DOHH2 (cell line): ENCODE data around the gene EIPR1.

Experiments
- EZH2phosphoT487 ChIP-seq: fragments of 200-600 bp; sonication (generic); IDR thresholded peaks from 2 replicates; pipeline ENCODE4 v1.6.1; 2017; ENCODE audit warnings: borderline replicate concordance, mild to moderate bottlenecking, antibody characterized with exemption, low read length, moderate library complexity, mixed read lengths
- TF ChIP-seq, protein P1 (sequence below): fragments of 200-600 bp; sonication (generic); IDR thresholded peaks from one replicate; pipeline ENCODE4 v1.5.1; 2014; ENCODE audit warnings: antibody characterized with exemption, mild to moderate bottlenecking, low read depth, low read length; ENCODE audit not compliant: poor library complexity, severe bottlenecking

DNA sequence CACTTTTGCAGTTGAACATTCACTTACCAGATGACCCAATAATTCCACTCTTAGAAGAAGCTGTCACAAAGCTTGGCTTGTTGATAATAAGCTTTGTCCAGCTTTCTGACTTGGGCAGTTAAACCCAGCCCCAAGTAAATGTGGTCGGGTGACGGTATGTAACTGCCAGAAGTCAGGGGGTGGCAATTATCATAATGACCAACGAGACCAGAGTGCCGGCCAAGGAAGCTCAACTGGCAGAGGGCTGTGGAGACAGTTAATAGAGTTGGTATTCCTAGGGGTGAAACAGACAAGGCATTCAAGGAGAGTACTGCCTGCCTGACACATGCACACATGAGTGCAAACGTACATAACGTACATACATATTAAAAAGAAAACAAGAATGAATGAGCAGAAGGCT is 116.7 kb downstream of the EIPR1 start:
- TF ChIP-seq, protein P1, sequence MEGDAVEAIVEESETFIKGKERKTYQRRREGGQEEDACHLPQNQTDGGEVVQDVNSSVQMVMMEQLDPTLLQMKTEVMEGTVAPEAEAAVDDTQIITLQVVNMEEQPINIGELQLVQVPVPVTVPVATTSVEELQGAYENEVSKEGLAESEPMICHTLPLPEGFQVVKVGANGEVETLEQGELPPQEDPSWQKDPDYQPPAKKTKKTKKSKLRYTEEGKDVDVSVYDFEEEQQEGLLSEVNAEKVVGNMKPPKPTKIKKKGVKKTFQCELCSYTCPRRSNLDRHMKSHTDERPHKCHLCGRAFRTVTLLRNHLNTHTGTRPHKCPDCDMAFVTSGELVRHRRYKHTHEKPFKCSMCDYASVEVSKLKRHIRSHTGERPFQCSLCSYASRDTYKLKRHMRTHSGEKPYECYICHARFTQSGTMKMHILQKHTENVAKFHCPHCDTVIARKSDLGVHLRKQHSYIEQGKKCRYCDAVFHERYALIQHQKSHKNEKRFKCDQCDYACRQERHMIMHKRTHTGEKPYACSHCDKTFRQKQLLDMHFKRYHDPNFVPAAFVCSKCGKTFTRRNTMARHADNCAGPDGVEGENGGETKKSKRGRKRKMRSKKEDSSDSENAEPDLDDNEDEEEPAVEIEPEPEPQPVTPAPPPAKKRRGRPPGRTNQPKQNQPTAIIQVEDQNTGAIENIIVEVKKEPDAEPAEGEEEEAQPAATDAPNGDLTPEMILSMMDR, result no peak
- no peak for TF ChIP-seq EZH2phosphoT487
